Stimulated activated CD4-positive, alpha-beta T cell treated with anti-CD3 and anti-CD28 coated beads, Interleukin-12 subunit alpha, Interleukin-12 subunit beta, amount 100 ng/mL, for 4 hours (primary cell): Measurements from ENCODE around the gene UBAP1L.
A peak's percentile ranks its signal among the peaks of the same experiment; 100 is the strongest.
"Not testable (repeated sequence)": the region's sequence is repeated elsewhere in the genome, so short reads cannot be mapped to it uniquely, and the experiment has no call there.

Experiments used
- DNase-seq: peaks from one replicate; pipeline ENCODE4 v3.0.0-alpha.2; 2020

Gene UBAP1L

DNA sequence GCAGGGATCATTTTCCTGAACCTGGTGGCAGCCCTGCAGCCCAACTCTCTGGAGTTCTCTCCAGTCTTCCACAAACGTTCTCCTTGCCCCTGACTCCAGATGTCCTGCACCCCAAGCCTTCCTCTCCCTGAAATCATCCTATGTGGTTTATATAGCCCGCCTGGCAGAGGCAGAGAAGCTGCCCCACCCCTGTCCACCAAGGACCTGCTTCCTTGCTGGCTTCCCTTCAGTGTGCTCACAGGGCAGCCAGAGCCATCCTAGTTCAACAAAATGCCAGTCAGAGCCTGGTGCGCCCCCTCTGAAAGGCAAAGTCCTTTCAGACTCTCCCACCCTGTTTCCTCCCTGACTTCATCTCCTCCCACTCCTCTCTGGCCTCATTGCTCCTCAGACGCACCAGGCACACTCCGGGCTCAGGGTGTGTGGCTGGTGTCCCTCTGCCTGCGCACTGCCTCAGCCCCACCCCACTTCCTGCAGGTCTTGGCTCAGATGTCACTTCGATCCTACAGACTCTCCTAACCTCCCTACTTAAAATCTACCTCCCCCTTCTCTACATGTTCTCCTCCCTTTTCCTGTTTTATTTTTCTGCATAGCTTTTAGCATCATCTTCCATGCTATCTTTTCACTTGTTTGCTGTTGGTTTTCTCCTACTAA lies 32.6 kb downstream of the UBAP1L start:
- no peak for DNase-seq

DNA sequence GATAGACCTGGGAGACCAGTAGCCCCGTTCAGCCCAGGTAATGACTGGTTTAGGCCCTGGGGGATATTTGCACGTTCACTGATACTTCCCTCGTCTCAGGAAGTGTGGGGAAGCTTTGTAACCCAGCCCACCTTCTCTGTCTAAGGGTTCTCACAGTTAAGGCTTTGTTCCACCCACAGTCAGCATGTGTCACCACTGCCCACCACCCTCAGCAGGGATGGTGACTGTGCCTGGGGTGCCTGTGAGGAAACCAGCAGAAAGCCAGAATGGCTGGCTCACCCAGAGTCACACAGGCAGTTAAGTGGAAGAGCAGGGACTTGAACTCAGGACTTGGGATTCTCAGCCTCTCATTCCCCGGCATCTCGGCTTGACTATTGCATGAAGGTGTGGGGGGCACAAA lies 33.2 kb downstream of the UBAP1L start:
- no peak for DNase-seq

DNA sequence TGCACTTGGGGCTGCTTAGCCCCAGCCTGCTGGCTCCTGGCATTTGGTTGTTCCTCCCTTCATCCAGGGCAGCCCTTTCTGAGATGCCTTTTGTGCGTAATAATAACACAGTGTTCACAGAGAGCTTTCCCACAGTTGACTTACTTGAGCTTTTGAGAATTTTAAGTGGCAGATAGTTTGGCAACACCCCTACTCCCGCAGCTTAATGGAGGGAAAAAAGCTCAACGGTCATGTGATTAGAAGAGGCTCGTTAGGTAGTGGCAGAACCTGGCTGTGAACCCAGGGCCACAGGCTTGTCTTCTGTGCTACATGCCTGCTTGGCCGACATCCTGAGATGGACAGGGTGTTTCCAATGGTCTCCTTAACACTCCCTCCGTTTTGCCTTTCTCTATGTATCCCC lies 33.7 kb downstream of the UBAP1L start:
- DNase-seq: no peak

- DNase-seq: no peak
These were observed 35.4 kb downstream of the UBAP1L start for GRCh38 chr15:65079580-65079979.

- DNase-seq: peak; percentile 57
These were observed 37.0 kb downstream of the UBAP1L start for GRCh38 chr15:65077981-65078352.

GRCh38 chr15:65077291-65077980 lies 37.6 kb downstream of the UBAP1L start:
- DNase-seq: no peak

GRCh38 chr15:65076486-65077290 lies 38.3 kb downstream of the UBAP1L start, which contains the start of gene KBTBD13:
KBTBD13 (plus strand) TSS chr15:65076746; CDS start chr15:65076816, 70 bp downstream.
- DNase-seq: no peak

GRCh38 chr15:65075607-65076395 lies 39.2 kb downstream of the UBAP1L start:
- not testable (repeated sequence) for DNase-seq

DNA sequence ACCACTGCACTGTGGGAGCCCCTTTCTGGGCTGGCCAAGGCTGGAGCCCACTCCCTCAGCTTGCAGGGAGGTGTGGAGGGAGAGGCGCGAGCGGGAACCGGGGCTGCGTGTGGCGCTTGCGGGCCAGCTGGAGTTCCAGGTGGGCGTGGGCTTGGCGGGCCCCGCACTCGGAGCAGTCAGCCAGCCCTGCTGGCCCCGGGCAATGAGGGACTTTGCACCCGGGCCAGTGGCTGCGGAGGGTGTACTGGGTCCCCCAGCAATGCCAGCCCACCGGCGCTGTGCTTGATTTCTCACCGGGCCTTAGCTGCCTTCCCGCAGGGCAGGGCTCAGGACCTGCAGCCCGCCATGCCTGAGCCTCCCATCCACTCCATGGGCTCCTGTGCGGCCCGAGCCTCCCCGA lies 40.1 kb downstream of the UBAP1L start:
- not testable (repeated sequence) for DNase-seq

DNA sequence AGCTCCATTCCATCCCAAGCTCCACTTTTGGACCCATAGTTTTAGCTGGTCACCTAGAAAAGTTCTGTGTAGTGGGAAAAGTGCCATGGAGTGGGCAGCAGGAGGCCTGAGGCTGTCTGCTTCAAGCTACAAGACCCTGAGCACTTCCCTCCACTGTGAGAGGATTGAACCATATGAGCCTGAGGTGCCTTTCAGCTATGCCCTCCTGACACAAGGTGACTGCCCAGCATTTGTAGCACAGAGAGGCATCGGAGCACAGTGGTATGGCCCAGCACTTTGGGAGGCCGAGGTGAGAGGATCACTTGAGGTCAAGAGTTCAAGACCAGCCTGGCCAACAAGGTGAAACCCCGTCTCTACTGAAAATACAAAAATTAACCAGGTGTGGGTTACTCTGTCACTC lies 42.4 kb downstream of the UBAP1L start:
- DNase-seq: no peak

DNA sequence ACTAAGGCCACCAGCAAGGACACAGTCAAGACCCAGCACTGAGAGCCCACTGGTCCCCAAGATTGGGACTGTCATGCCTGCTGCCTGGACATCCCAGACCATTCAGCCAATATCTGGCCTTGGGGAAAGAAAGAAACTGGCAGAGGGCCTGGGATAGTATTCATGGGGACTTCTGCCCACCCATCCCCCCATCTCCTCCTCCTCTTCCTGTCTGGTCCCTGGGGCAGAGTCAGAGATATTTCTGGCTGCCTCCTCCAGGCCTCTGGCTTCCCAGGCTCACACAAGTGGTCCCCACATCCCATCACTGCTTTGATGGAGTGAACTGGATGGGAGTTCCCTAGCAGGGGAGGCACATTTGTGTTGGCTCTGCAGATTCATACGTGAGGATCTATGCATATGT lies 43.0 kb downstream of the UBAP1L start:
- no peak for DNase-seq

GRCh38 chr15:65071381-65071811 lies 43.6 kb downstream of the UBAP1L start:
- no peak for DNase-seq

GRCh38 chr15:65069779-65070546 lies 45.0 kb downstream of the UBAP1L start:
- DNase-seq: no peak

DNA sequence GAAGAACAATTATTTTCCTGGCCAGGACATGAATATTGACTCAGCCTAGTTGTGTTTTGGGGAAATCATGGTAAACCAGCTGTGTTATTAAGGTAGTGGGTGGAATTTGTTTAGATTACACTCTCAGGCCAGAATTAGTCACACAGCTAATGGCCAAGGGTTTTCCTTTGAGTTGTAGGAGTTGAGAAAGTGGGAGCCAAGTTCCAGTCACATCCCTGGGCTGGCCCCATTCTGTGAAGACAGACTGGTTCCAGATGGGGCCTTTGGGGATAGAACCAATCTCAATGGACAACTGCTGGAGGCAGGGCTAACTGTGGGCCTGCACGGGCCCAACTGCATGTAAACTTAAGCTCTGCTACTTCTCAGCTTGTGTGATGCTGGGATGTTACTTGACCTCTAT lies 45.8 kb downstream of the UBAP1L start:
- no peak for DNase-seq

- DNase-seq: no peak
These were observed 46.6 kb downstream of the UBAP1L start for GRCh38 chr15:65068403-65068788.

GRCh38 chr15:65067645-65068402 lies 47.2 kb downstream of the UBAP1L start, which contains the start of gene RASL12:
RASL12 (minus strand) TSS chr15:65067991; CDS start chr15:65067835, 156 bp downstream.
- DNase-seq: no peak

- no peak for DNase-seq
These were observed 47.7 kb downstream of the UBAP1L start for GRCh38 chr15:65067317-65067644.

- no peak for DNase-seq
These were observed 48.2 kb downstream of the UBAP1L start for GRCh38 chr15:65066635-65067316.

DNA sequence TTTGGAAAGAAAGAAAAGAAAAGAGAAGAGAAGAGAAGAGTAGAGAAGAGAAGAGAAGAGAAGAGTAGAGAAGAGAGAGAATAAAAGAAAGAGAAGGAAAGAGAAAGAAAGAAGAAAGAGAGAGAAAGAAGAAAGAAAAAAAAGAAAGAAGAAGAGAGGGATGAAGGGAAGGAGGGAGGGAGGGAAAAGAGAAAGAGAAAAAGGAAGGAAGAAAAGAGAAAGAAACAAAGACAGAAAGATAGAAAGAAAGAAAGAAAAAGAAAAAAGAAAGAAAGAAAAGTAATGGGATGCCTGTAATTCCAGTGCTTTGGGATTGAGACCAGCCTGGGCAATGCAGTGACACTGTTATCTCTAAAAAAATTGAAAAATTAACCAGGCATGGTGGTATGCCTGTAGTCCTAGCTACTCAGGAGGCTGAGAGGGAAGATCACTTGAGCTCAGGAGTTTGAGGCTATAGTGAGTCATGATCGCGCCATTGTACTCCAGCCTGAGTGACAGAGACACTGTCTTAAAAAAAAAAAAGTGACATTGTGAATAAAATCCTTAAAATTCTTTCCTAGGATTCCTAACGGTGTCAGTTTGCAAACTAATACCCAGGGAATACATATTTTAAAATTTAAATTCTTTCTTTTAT lies 48.9 kb downstream of the UBAP1L start:
- DNase-seq: no peak

GRCh38 chr15:65062726-65063125 lies 52.3 kb downstream of the UBAP1L start:
- no peak for DNase-seq
